GM10266 (cell line): ENCODE measurements around the gene NTRK2.

ENCODE experiments used
- DNase-seq: peaks from one replicate; pipeline ENCODE4 v3.0.0; 2012; ENCODE audit errors: extremely low spot score
- CTCF ChIP-seq: IDR thresholded peaks from 2 replicates; pipeline ENCODE4 v1.5.1; 2012; ENCODE audit warnings: mild to moderate bottlenecking, low read depth; ENCODE audit not compliant: control insufficient read depth, insufficient read depth; ENCODE audit errors: missing control alignments

NTRK2 gene

GRCh38 chr9:84744726-84745125, 75.2 kb downstream of the NTRK2 start:
- TF ChIP-seq CTCF = no peak
- DNase-seq = no peak

GRCh38 chr9:84748112-84748511, 78.6 kb downstream of the NTRK2 start:
- DNase-seq = no peak
- TF ChIP-seq CTCF = no peak

- no peak for DNase-seq
- TF ChIP-seq CTCF = no peak
Measured at GRCh38 chr9:84750152-84750865, 80.8 kb downstream of the NTRK2 start.

- no peak for TF ChIP-seq CTCF
- no peak for DNase-seq
Measured at GRCh38 chr9:84751921-84752320, 82.4 kb downstream of the NTRK2 start.

- no peak for DNase-seq
- no peak for TF ChIP-seq CTCF
Measured at GRCh38 chr9:84754461-84754860, 84.9 kb downstream of the NTRK2 start.

GRCh38 chr9:84754881-84755280, 85.4 kb downstream of the NTRK2 start:
- TF ChIP-seq CTCF = no peak
- no peak for DNase-seq

- TF ChIP-seq CTCF = no peak
- no peak for DNase-seq
Measured at GRCh38 chr9:84755380-84755779, 85.9 kb downstream of the NTRK2 start.
